A549 (cell line): Measurements from ENCODE around the gene BTN2A1. TPM values are rescaled to one million over a fixed set of nuclear protein-coding genes. Genes with fewer than 3 reads are reported as not detected.

ENCODE experiments used
- ATAC-seq, 2 experiments: fragments of 200-7000 bp in 1 of 2; fragments of >200 bp in 1 of 2; cut with Nextera tagmentation in 1 of 2; cut with Tn5 transposase in 1 of 2; 3 replicates each; pipeline versions ENCODE4 v1.8.0 to v1.9.1; 2018 to 2020; ENCODE audit warnings: mild to moderate bottlenecking in 1 of 2, moderate library complexity in 1 of 2
- CTCF ChIA-PET: fragments of 300-600 bp; sonication (Branson Sonifier 250); formaldehyde crosslinking; extraction: SDS; loops from one replicate; lab custom pipeline; 2021; ENCODE audit warnings: antibody characterized with exemption, inconsistent platforms; lab: Yijun Ruan, JAX
- POLR2A ChIA-PET: fragments of 350-600 bp; formaldehyde crosslinking; extraction: SDS; loops from one replicate; lab custom pipeline; 2021; ENCODE audit warnings: antibody characterized with exemption, inconsistent platforms; lab: Yijun Ruan, JAX
- DNase-seq, 2 experiments: peaks; one replicate each; pipeline versions ENCODE4 v3.0.0 to v3.0.0-alpha.2; 2011 to 2016; ENCODE audit warnings: low read depth in 1 of 2, low spot score in 1 of 2
- FAIRE-seq: peaks from 2 replicates; lab custom pipeline; 2011; peaks lifted over from hg19 to GRCh38; lab: Jason Lieb, UNC
- H3K27ac ChIP-seq, 2 experiments: fragments of >200 bp; sonication (Bioruptor Twin); formaldehyde crosslinking; 3 replicates each; pipeline ENCODE4 v1.5.1; 2016 to 2017
- H3K4me1 ChIP-seq: fragments of >200 bp; sonication (Bioruptor Twin); formaldehyde crosslinking; 3 replicates; pipeline ENCODE4 v1.6.1; 2016
- H3K4me2 ChIP-seq: fragments of >200 bp; sonication (Bioruptor Twin); formaldehyde crosslinking; 3 replicates; pipeline ENCODE4 v1.6.1; 2016
- H3K4me3 ChIP-seq: fragments of >200 bp; sonication (Bioruptor Twin); formaldehyde crosslinking; 3 replicates; pipeline ENCODE4 v1.5.1; 2016
- H3K9me3 ChIP-seq: fragments of >200 bp; sonication (Bioruptor Twin); formaldehyde crosslinking; 3 replicates; pipeline ENCODE4 v1.6.1; 2016
- ATOH8 ChIP-seq: fragments of 250-450 bp; sonication (Bioruptor Pico); IDR thresholded peaks from 2 replicates; pipeline ENCODE4 v1.5.0; 2020; ENCODE audit warnings: low read depth, mild to moderate bottlenecking, moderate library complexity
- BCL3 ChIP-seq: fragments of >200 bp; sonication (Bioruptor Twin); formaldehyde crosslinking; IDR thresholded peaks from 3 replicates; pipeline ENCODE4 v1.6.1; 2016
- CBX2 ChIP-seq: fragments of 200-600 bp; sonication (generic); IDR thresholded peaks from 2 replicates; pipeline ENCODE4 v1.6.1; 2016; ENCODE audit warnings: low read depth, mild to moderate bottlenecking, borderline replicate concordance
- CTCF ChIP-seq: fragments of >200 bp; sonication (Bioruptor Twin); formaldehyde crosslinking; IDR thresholded peaks from 3 replicates; pipeline ENCODE4 v1.5.1; 2016
- E2F6 ChIP-seq: IDR thresholded peaks from 2 replicates; pipeline ENCODE4 v1.6.1; 2012; ENCODE audit warnings: low read depth, borderline replicate concordance
- EHMT2 ChIP-seq: fragments of 200-600 bp; sonication (generic); IDR thresholded peaks from 2 replicates; pipeline ENCODE4 v1.6.1; 2016; ENCODE audit warnings: antibody characterized with exemption, low read depth, mild to moderate bottlenecking, moderate library complexity
- ELK1 ChIP-seq: fragments of 150-350 bp; IDR thresholded peaks from 2 replicates; pipeline ENCODE4 v1.6.1; 2014; ENCODE audit warnings: low read depth, mild to moderate bottlenecking, low read length
- ESRRA ChIP-seq: fragments of 150-350 bp; IDR thresholded peaks from 2 replicates; pipeline ENCODE4 v1.6.1; 2014; ENCODE audit warnings: mild to moderate bottlenecking, low read length, borderline replicate concordance
- FOSB ChIP-seq: fragments of 250-450 bp; sonication (Bioruptor Pico); IDR thresholded peaks from 2 replicates; pipeline ENCODE4 v1.5.0; 2020; ENCODE audit warnings: mild to moderate bottlenecking, moderate library complexity
- FOXS1 ChIP-seq: fragments of 250-450 bp; sonication (Bioruptor Pico); IDR thresholded peaks from 2 replicates; pipeline ENCODE4 v1.5.0; 2020; ENCODE audit warnings: mild to moderate bottlenecking, moderate library complexity
- HES2 ChIP-seq: fragments of >200 bp; sonication (Bioruptor Twin); formaldehyde crosslinking; IDR thresholded peaks from 2 replicates; pipeline ENCODE4 v1.6.1; 2016
- HMGXB4 ChIP-seq: fragments of 250-450 bp; sonication (Bioruptor Pico); IDR thresholded peaks from 2 replicates; pipeline ENCODE4 v1.5.0; 2021; ENCODE audit warnings: mild to moderate bottlenecking, moderate library complexity, borderline replicate concordance
- HOXA7 ChIP-seq: fragments of 250-450 bp; sonication (Bioruptor Pico); IDR thresholded peaks from 2 replicates; pipeline ENCODE4 v1.5.0; 2020; ENCODE audit warnings: mild to moderate bottlenecking, moderate library complexity
- HOXB13 ChIP-seq: fragments of 250-450 bp; sonication (Bioruptor Pico); IDR thresholded peaks from 2 replicates; pipeline ENCODE4 v1.5.0; 2020; ENCODE audit warnings: low read depth, mild to moderate bottlenecking, moderate library complexity
- HOXB5 ChIP-seq: fragments of 250-450 bp; sonication (Bioruptor Pico); IDR thresholded peaks from 2 replicates; pipeline ENCODE4 v1.5.0; 2020; ENCODE audit warnings: mild to moderate bottlenecking, moderate library complexity
- MAFK ChIP-seq: fragments of 450-650 bp; IDR thresholded peaks from 2 replicates; pipeline ENCODE4 v1.6.1; 2014; ENCODE audit not compliant: partially characterized antibody
- PBX3 ChIP-seq: IDR thresholded peaks from 2 replicates; pipeline ENCODE4 v1.6.1; 2012
- PHF8 ChIP-seq: fragments of 200-600 bp; sonication (generic); IDR thresholded peaks from 2 replicates; pipeline ENCODE4 v1.6.1; 2016; ENCODE audit warnings: low read depth, mild to moderate bottlenecking, antibody characterized with exemption, moderate library complexity, borderline replicate concordance
- POLR2AphosphoS2 ChIP-seq: conservative IDR thresholded peaks from 2 replicates; pipeline ENCODE4 v1.6.1; 2012; ENCODE audit warnings: low read length, improper control_type of control experiment, inconsistent platforms
- RAD21 ChIP-seq, 2 experiments: fragments of >200 bp in 1 of 2; sonication (Bioruptor Twin) in 1 of 2; formaldehyde crosslinking in 1 of 2; IDR thresholded peaks in 1 of 2; conservative IDR thresholded peaks in 1 of 2; 2 replicates in 1 of 2; 3 replicates in 1 of 2; pipeline ENCODE4 v1.6.1; 2012 to 2018; ENCODE audit warnings: inconsistent platforms in 1 of 2
- ZFP36 ChIP-seq: fragments of 450-650 bp; IDR thresholded peaks from 2 replicates; pipeline ENCODE4 v1.6.1; 2014; ENCODE audit warnings: borderline replicate concordance; ENCODE audit not compliant: partially characterized antibody
- WGBS: methylation state at CpG from one replicate; pipeline ENCODE4 v1.1.6; 2017; ENCODE audit errors: missing lambda C conversion rate; 5-methylcytosine and 5-hydroxymethylcytosine counted together
- polyA plus RNA-seq, 4 experiments: library from polyadenylated mRNA; depleted of rRNA in 3 of 4; stranded (reverse); fragments of >200 nt; fragmentation: RNase III in 1 of 4; extraction: RNeasy Plus Mini Kit Qiagen cat#74134 plus additional on column Dnase treatment in 1 of 4; gene quantifications; 2 replicates in 3 of 4; 3 replicates in 1 of 4; pipeline ENCODE4 v1.2.3, GENCODE V29; 2011 to 2017

BTN2A1 gene
- polyA plus RNA-seq, 2 of the 4 experiments (the other 2 are of a cell fraction), result 20.3 to 20.7 TPM

GRCh38 chr6:26450240-26450639 is 7.5 kb upstream of the BTN2A1 start:
- WGBS, result 77% methylated on average over 3 of the region's 3 CpGs
- POLR2A ChIA-PET, result no interaction called here
- no peaks in the 10 kb centered on the region for H3K4me1 ChIP-seq
- ATAC-seq, result no peak
- H3K9me3 ChIP-seq, result no peaks in the 10 kb centered on the region
- no peak overlapping the region for H3K4me3 ChIP-seq
- H3K27ac ChIP-seq, result no peak overlapping the region
- peak in 1 of 2 experiments; percentile 2 for DNase-seq
- CTCF ChIA-PET, result interaction anchor here (0.9 kb wide), 1 partner anchor 63 kb away, joined by 3 read pairs; no protein-coding TSS in a partner anchor
- H3K4me2 ChIP-seq, result no peak overlapping the region
- TF ChIP-seq RAD21 (conservative IDR thresholded peaks at IDR 0.05 in 1 of 2, IDR thresholded peaks at IDR 0.05 in 1 of 2) (0 out of 5 replicates have a peak, but pooled peaks of 1 of the 2 experiments have one; percentile 5), CBX2 (no peak), EHMT2 (no peak)
- TF ChIP-seq, all 56 proteins: peak for 1
- FAIRE-seq, result no peak

GRCh38 chr6:26452631-26453235 is 5.0 kb upstream of the BTN2A1 start:
- no peak overlapping the region for H3K4me3 ChIP-seq
- H3K9me3 ChIP-seq, result no peaks in the 10 kb centered on the region
- peaks cover 6% of the 10 kb centered on the region; the same call in 2 of the 3 replicates for H3K4me1 ChIP-seq
- FAIRE-seq (no peak), DNase-seq (no peak), ATAC-seq (no peak)
- H3K4me2 ChIP-seq, result no peak overlapping the region
- 89% methylated on average over 1 of the region's 1 CpG for WGBS
- TF ChIP-seq MAFK (no peak), POLR2AphosphoS2 (no peak)
- CTCF ChIA-PET, result no interaction called here
- no peak overlapping the region for H3K27ac ChIP-seq
- POLR2A ChIA-PET, result no interaction called here

GRCh38 chr6:26454631-26455030 is 3.1 kb upstream of the BTN2A1 start:
- no peak for DNase-seq
- no peak overlapping the region for H3K4me3 ChIP-seq
- TF ChIP-seq E2F6, result no peak
- no peak for TF ChIP-seq HMGXB4 (CRISPR knock-in tag)
- no peak for TF ChIP-seq HES2
- no peak for TF ChIP-seq CTCF
- TF ChIP-seq FOSB, result no peak
- TF ChIP-seq HOXA7 (CRISPR knock-in tag), result no peak
- no peak for TF ChIP-seq FOXS1 (CRISPR knock-in tag)
- TF ChIP-seq ELK1, result no peak
- TF ChIP-seq HOXB13 (CRISPR knock-in tag), result no peak
- TF ChIP-seq PBX3, result no peak
- TF ChIP-seq POLR2AphosphoS2, result no peak
- no peak for TF ChIP-seq BCL3
- TF ChIP-seq PHF8, result no peak
- no peak for TF ChIP-seq ATOH8 (CRISPR knock-in tag)
- no peak for TF ChIP-seq ZFP36
- no peak for TF ChIP-seq HOXB5 (CRISPR knock-in tag)
- TF ChIP-seq ESRRA, result no peak
- TF ChIP-seq, all 56 proteins: peak for 0
- ATAC-seq (no peak), FAIRE-seq (no peak)
- H3K27ac ChIP-seq, result no peak overlapping the region
- WGBS, result 97% methylated on average over 1 of the region's 1 CpG
- ChIA-PET POLR2A (no interaction called here), CTCF (interaction anchor here (1.2 kb wide), 1 partner anchor 10 kb away, joined by 3 read pairs; no protein-coding TSS in a partner anchor)
- peaks cover 14% of the 10 kb centered on the region for H3K4me1 ChIP-seq
- no peaks in the 10 kb centered on the region for H3K9me3 ChIP-seq
- H3K4me2 ChIP-seq, result no peak overlapping the region
